Esophagus (tissue), 2 donors: ENCODE data around the gene IKZF2. TPM values are rescaled to one million over a fixed set of nuclear protein-coding genes. Genes with fewer than 3 reads are reported as not detected.
A peak's percentile ranks its signal among the peaks of the same experiment; 100 is the strongest.

Source experiments
- H3K27ac ChIP-seq, 2 donors: one replicate each; pipeline ENCODE4 v1.5.1; 2013; ENCODE audit warnings: low read depth in 2 of 2, mild to moderate bottlenecking in 2 of 2, inconsistent platforms in 1 of 2, low read length in 1 of 2, moderate library complexity in 1 of 2
- H3K27me3 ChIP-seq, 2 donors: one replicate each; pipeline ENCODE4 v1.6.1; 2013; ENCODE audit warnings: low read length in 2 of 2, control low read depth in 1 of 2, mild to moderate bottlenecking in 1 of 2; ENCODE audit not compliant: insufficient read depth in 2 of 2, control insufficient read depth in 1 of 2
- H3K36me3 ChIP-seq, 2 donors: one replicate each; pipeline ENCODE4 v1.6.1; 2013; ENCODE audit warnings: low read length in 1 of 2; ENCODE audit not compliant: control insufficient read depth in 2 of 2, insufficient read depth in 2 of 2
- H3K4me1 ChIP-seq, 2 donors: one replicate each; pipeline ENCODE4 v1.6.1; 2013; ENCODE audit warnings: low read length in 1 of 2; ENCODE audit not compliant: control insufficient read depth in 2 of 2, insufficient read depth in 2 of 2
- H3K4me3 ChIP-seq, 2 donors: one replicate each; pipeline ENCODE4 v1.5.1; 2013; ENCODE audit warnings: low read length in 2 of 2, mild to moderate bottlenecking in 2 of 2, low read depth in 1 of 2, moderate library complexity in 1 of 2
- H3K9me3 ChIP-seq, 2 donors: one replicate each; pipeline ENCODE4 v1.6.1; 2013; ENCODE audit warnings: mild to moderate bottlenecking in 2 of 2, low read depth in 1 of 2, low read length in 1 of 2, moderate library complexity in 1 of 2; ENCODE audit not compliant: control insufficient read depth in 2 of 2, insufficient read depth in 1 of 2
- WGBS, 2 donors: extraction: QIAGEN DNeasy Blood & Tissue Kit; methylation state at CpG; one replicate each; pipeline ENCODE4 v1.1.7; 2013; 5-methylcytosine and 5-hydroxymethylcytosine counted together
- polyA plus RNA-seq, 2 donors: library from polyadenylated mRNA; stranded (reverse); fragments of 200-250 nt; gene quantifications; one replicate each; pipeline ENCODE4 v1.2.3, GENCODE V29; 2013
- donor health status: healthy with polysubstance abuse.
- donor health status: Bipolar disorder and iron deficiency.

The IKZF2 gene
- polyA plus RNA-seq, 2 donors: 11.3 to 11.5 TPM

DNA sequence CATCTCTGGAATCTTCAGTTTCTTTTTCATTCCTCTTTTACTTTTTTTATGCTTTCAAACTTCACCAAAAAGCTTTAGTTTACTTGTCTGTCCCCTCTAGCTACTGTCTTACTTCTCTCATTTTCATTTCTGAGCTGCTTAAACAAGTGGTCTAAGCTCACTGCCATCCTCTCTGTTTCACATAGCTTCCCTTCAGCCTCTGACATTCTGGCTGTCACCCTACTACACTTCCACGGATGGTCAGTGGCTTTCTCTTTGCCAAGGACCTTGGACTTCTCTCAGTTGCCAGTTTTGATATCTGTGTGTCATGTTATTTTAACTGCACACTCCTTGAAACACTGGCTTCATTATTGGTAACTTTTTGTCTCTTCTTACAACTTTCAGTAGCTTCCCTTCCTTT lies 176.1 kb downstream of the IKZF2 start:
- 14 to 22% methylated on average over 1 of the region's 1 CpG for WGBS, 2 donors
- H3K9me3 ChIP-seq: no peaks in the 10 kb centered on the region
- no peak overlapping the region for H3K27ac ChIP-seq
- H3K4me3 ChIP-seq: no peak overlapping the region
- H3K36me3 ChIP-seq: no peaks in the 10 kb centered on the region
- H3K27me3 ChIP-seq: no peaks in the 10 kb centered on the region
- no peaks in the 10 kb centered on the region for H3K4me1 ChIP-seq

GRCh38 chr2:212974692-212975091 lies 176.7 kb downstream of the IKZF2 start:
- WGBS, 2 donors: 22 to 36% methylated on average over 2 of the region's 2 CpGs
- no peaks in the 10 kb centered on the region for H3K4me1 ChIP-seq
- no peaks in the 10 kb centered on the region for H3K27me3 ChIP-seq
- H3K9me3 ChIP-seq: no peaks in the 10 kb centered on the region
- no peaks in the 10 kb centered on the region for H3K36me3 ChIP-seq
- no peak overlapping the region for H3K4me3 ChIP-seq
- H3K27ac ChIP-seq: no peak overlapping the region

DNA sequence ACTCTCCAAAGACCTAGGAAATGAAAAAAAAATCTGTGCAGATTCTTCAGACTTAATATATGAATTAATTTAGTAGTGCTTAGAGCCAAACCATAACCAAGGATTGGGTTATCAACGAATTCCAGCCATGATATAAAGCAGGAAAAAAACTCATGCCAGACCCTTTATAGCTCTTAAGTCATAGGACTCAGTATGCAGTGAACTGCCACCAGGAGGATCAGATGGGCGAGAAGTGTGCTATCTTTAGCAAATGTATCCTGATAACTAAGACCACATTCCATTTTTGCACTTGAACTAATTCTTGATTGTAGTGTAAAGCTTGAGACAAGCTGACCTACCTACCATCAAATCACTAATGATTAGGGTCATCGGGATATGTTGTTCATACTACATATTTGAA lies 178.1 kb downstream of the IKZF2 start:
- H3K27me3 ChIP-seq: no peaks in the 10 kb centered on the region
- H3K27ac ChIP-seq: no peak overlapping the region
- no peak overlapping the region for H3K4me3 ChIP-seq
- WGBS, 2 donors: 89 to 92% methylated on average over 3 of the region's 3 CpGs
- H3K36me3 ChIP-seq: no peaks in the 10 kb centered on the region
- H3K4me1 ChIP-seq: no peaks in the 10 kb centered on the region
- no peaks in the 10 kb centered on the region for H3K9me3 ChIP-seq

DNA sequence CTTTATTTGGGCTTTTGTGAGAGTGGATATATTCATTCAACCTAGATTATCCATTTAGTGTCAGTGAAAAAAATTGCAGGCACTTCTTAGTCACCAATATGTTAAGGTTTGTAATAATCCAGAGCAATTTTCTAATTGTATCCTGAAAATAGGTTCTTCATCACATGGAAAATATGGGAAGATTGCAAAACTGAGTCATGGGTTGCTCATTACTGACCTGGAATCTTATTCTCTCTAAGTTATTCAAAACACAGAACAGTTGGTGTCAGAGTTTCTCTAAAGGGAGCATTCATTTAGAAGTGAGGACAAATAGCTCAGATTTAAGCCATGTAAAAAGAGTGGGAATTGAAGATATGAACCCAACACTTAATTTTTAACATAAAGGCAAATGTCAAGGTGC lies 181.3 kb downstream of the IKZF2 start:
- H3K27me3 ChIP-seq: no peaks in the 10 kb centered on the region
- no peak overlapping the region for H3K4me3 ChIP-seq
- no peaks in the 10 kb centered on the region for H3K4me1 ChIP-seq
- H3K36me3 ChIP-seq: no peaks in the 10 kb centered on the region
- H3K9me3 ChIP-seq: no peaks in the 10 kb centered on the region
- no peak overlapping the region for H3K27ac ChIP-seq

GRCh38 chr2:212968284-212969081 lies 182.9 kb downstream of the IKZF2 start:
- WGBS, 2 donors: 47 to 57% methylated on average over 4 of the region's 4 CpGs
- Histone ChIP-seq H3K4me1 (no peaks in the 10 kb centered on the region), H3K27ac (no peak overlapping the region), H3K4me3 (no peak overlapping the region), H3K9me3 (no peaks in the 10 kb centered on the region), H3K36me3 (no peaks in the 10 kb centered on the region), H3K27me3 (no peaks in the 10 kb centered on the region)

GRCh38 chr2:212966884-212967283 lies 184.5 kb downstream of the IKZF2 start:
- Histone ChIP-seq H3K27me3 (no peaks in the 10 kb centered on the region), H3K4me1 (no peaks in the 10 kb centered on the region), H3K27ac (no peak overlapping the region), H3K4me3 (no peak overlapping the region), H3K9me3 (no peaks in the 10 kb centered on the region), H3K36me3 (no peaks in the 10 kb centered on the region)
- 71 to 94% methylated on average over 1 of the region's 1 CpG for WGBS, 2 donors

DNA sequence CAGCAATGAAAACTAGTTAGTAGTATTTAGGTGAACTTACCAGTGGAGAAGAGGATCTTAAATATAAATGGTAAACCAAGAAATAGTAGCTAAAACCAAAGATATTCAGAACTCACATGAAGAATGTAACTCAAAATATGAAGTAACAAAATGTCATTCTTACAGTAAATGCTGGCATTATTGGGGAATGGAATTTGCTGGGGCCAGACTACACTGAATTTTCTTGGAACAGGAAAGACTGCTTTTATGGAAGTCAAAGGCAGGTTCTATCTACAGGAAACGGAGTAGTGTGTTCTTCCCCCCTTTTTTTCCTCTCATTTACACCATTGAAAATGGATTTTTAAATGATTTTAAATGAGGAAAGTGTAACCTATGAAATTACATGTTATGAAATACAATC lies 188.7 kb downstream of the IKZF2 start:
- H3K27me3 ChIP-seq: no peaks in the 10 kb centered on the region
- H3K9me3 ChIP-seq: no peaks in the 10 kb centered on the region

GRCh38 chr2:212961255-212961654 lies 190.2 kb downstream of the IKZF2 start:
- Histone ChIP-seq H3K9me3 (no peaks in the 10 kb centered on the region), H3K4me3 (no peak overlapping the region), H3K36me3 (no peaks in the 10 kb centered on the region), H3K27me3 (no peaks in the 10 kb centered on the region), H3K4me1 (peaks cover 0 to 3% of the 10 kb centered on the region in 2 donors), H3K27ac (no peak overlapping the region)
- 82 to 89% methylated on average over 1 of the region's 1 CpG for WGBS, 2 donors

More for the DNA sequence above, 188.7 kb downstream of the IKZF2 start:
- 59 to 73% methylated on average over 1 of the region's 1 CpG for WGBS, 2 donors
- Histone ChIP-seq H3K36me3 (no peaks in the 10 kb centered on the region), H3K27ac (no peak overlapping the region), H3K4me3 (no peak overlapping the region), H3K4me1 (peaks cover 0 to 3% of the 10 kb centered on the region in 2 donors)

GRCh38 chr2:212960336-212960735 lies 191.1 kb downstream of the IKZF2 start:
- H3K27me3 ChIP-seq: no peaks in the 10 kb centered on the region
- H3K9me3 ChIP-seq: no peaks in the 10 kb centered on the region
- H3K27ac ChIP-seq: no peak overlapping the region
- peaks cover 0 to 3% of the 10 kb centered on the region in 2 donors for H3K4me1 ChIP-seq
- no peaks in the 10 kb centered on the region for H3K36me3 ChIP-seq
- H3K4me3 ChIP-seq: no peak overlapping the region
- WGBS, 2 donors: 64 to 82% methylated on average over 2 of the region's 2 CpGs

- 12 to 47% methylated on average over 1 of the region's 1 CpG for WGBS, 2 donors
- H3K9me3 ChIP-seq: no peaks in the 10 kb centered on the region
- H3K36me3 ChIP-seq: no peaks in the 10 kb centered on the region
- H3K27ac ChIP-seq: peak overlapping the region; percentile 9 to 42
- H3K4me3 ChIP-seq: no peak overlapping the region
- H3K27me3 ChIP-seq: no peaks in the 10 kb centered on the region
- H3K4me1 ChIP-seq: peaks cover 0 to 3% of the 10 kb centered on the region in 2 donors
Measured at GRCh38 chr2:212959471-212960117, 191.8 kb downstream of the IKZF2 start.
